Inflammatory macrophage treated with lipopolysaccharide for 4 hours (primary cell): ENCODE data around the gene SUPT3H.
"Not testable (repeated sequence)": the region's sequence is repeated elsewhere in the genome, so short reads cannot be mapped to it uniquely, and the experiment has no call there.

Experiments used
- DNase-seq: peaks from one replicate; pipeline ENCODE4 v3.0.0-alpha.2; 2020

Gene SUPT3H

GRCh38 chr6:45169815-45170214 is 207.9 kb downstream of the SUPT3H start:
- DNase-seq = peak; percentile 11

GRCh38 chr6:45163952-45164766 is 213.6 kb downstream of the SUPT3H start:
- DNase-seq = no peak

- no peak for DNase-seq
Measured at GRCh38 chr6:45160305-45160704, 217.4 kb downstream of the SUPT3H start.

- no peak for DNase-seq
Measured at GRCh38 chr6:45156075-45156474, 221.7 kb downstream of the SUPT3H start.

- DNase-seq = no peak
Measured at GRCh38 chr6:45155341-45155894, 222.3 kb downstream of the SUPT3H start.

GRCh38 chr6:45154679-45155078 is 223.1 kb downstream of the SUPT3H start:
- no peak for DNase-seq

- peak; percentile 3 for DNase-seq
Measured at GRCh38 chr6:45148711-45149341, 228.9 kb downstream of the SUPT3H start.

- peak; percentile 27 for DNase-seq
Measured at GRCh38 chr6:45148278-45148677, 229.5 kb downstream of the SUPT3H start.

GRCh38 chr6:45145658-45146057 is 232.1 kb downstream of the SUPT3H start:
- not testable (repeated sequence) for DNase-seq

GRCh38 chr6:45138765-45139164 is 239.0 kb downstream of the SUPT3H start:
- no peak for DNase-seq

- DNase-seq = no peak
Measured at GRCh38 chr6:45136495-45136894, 241.2 kb downstream of the SUPT3H start.

GRCh38 chr6:45132658-45133294 is 245.0 kb downstream of the SUPT3H start:
- DNase-seq = peak; percentile 47

- DNase-seq = peak; percentile 3
Measured at GRCh38 chr6:45132059-45132458, 245.7 kb downstream of the SUPT3H start.

GRCh38 chr6:45129051-45129450 is 248.7 kb downstream of the SUPT3H start:
- DNase-seq = no peak

- no peak for DNase-seq
Measured at GRCh38 chr6:45127185-45127584, 250.5 kb downstream of the SUPT3H start.

- DNase-seq = no peak
Measured at GRCh38 chr6:45126033-45126432, 251.7 kb downstream of the SUPT3H start.

- DNase-seq = no peak
Measured at GRCh38 chr6:45123023-45123422, 254.7 kb downstream of the SUPT3H start.

- no peak for DNase-seq
Measured at GRCh38 chr6:45118754-45119153, 259.0 kb downstream of the SUPT3H start.

- DNase-seq = no peak
Measured at GRCh38 chr6:45116714-45117410, 260.9 kb downstream of the SUPT3H start.

GRCh38 chr6:45115696-45116095 is 262.0 kb downstream of the SUPT3H start:
- peak; percentile 8 for DNase-seq

GRCh38 chr6:45112711-45113110 is 265.0 kb downstream of the SUPT3H start:
- no peak for DNase-seq

- DNase-seq = no peak
Measured at GRCh38 chr6:45109551-45109950, 268.2 kb downstream of the SUPT3H start.
